ENCODE data around the gene ZNF185. TPM values are rescaled to one million over a fixed set of nuclear protein-coding genes. Genes with fewer than 3 reads are reported as not detected.

Gene ZNF185
- total RNA-seq, 6 experiments from 2014 or later = 1.1 to 2.4 (median 1.4) TPM

DNA sequence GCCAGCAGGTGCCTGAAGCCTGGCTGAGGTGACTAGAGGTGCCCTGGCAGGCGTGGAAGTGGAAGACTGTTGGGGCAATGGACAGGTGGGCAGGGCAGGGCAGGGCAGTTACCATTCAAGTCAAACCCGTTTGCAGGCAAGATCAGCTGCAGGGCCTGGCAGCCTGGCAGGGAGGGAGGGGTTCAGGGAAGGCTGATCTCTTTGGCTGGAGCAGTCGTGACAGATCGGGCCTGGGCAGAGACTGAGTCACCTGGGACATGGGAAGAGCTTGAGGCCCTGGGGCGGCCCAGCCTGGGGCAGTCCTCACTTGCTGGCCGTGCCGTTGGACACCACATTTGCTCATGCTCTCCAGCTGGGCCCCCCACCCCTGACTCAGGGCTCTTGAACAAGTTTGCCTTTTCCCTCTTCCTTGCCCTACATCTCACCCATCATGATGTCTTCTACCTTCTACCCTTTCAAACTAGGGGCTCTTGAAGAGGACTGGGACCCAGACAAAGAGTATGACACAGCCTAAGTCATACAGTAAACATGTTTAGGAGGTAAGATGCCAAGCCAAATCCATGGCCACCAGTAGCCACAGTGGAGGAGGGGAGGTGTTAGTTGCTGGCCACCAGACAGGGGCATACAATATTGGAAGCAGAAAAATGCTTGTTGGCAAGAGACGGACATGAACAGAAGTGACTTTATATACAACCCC is 2.0 kb upstream of the ZNF185 start:
- Mint-ChIP-seq H3K4me1 (ENCODE audit: low read depth) (peaks cover 21% of the 10 kb centered on the region), H3K4me3 (no peak overlapping the region), H3K9me3 (no peaks in the 10 kb centered on the region), H3K27ac (peak overlapping the region; percentile 41), H3K27me3 (ENCODE audit: insufficient read depth) (peaks cover 13% of the 10 kb centered on the region), H3K36me3 (ENCODE audit: low read depth) (no peaks in the 10 kb centered on the region)
- no peak for TF ChIP-seq CTCF (IDR thresholded peaks at IDR 0.05)
- DNase-seq = no peak

- H3K4me3 Mint-ChIP-seq = peak overlapping the region; percentile 12; the same call in 1 of the 2 replicates
- peak overlapping the region; percentile 41 for H3K27ac Mint-ChIP-seq
- no peaks in the 10 kb centered on the region for H3K9me3 Mint-ChIP-seq
- DNase-seq = peak; percentile 16
- H3K4me1 Mint-ChIP-seq (ENCODE audit: low read depth) = peaks cover 21% of the 10 kb centered on the region
- no peaks in the 10 kb centered on the region for H3K36me3 Mint-ChIP-seq (ENCODE audit: low read depth)
- H3K27me3 Mint-ChIP-seq (ENCODE audit: insufficient read depth) = peaks cover 10% of the 10 kb centered on the region; the same call in 1 of the 2 replicates
- no peak for TF ChIP-seq CTCF (IDR thresholded peaks at IDR 0.05)
Observed at GRCh38 chrX:152896450-152896849, 1.4 kb upstream of the ZNF185 start.

GRCh38 chrX:152898442-152898841 is 575 bp downstream of the ZNF185 start:
- no peak for TF ChIP-seq CTCF (IDR thresholded peaks at IDR 0.05)
- H3K4me3 Mint-ChIP-seq = no peak overlapping the region
- no peaks in the 10 kb centered on the region for H3K9me3 Mint-ChIP-seq
- no peak for DNase-seq
- peaks cover 1% of the 10 kb centered on the region; the same call in 1 of the 2 replicates for H3K27me3 Mint-ChIP-seq (ENCODE audit: insufficient read depth)
- H3K36me3 Mint-ChIP-seq (ENCODE audit: low read depth) = no peaks in the 10 kb centered on the region
- no peak overlapping the region for H3K27ac Mint-ChIP-seq
- peaks cover 21% of the 10 kb centered on the region for H3K4me1 Mint-ChIP-seq (ENCODE audit: low read depth)

DNA sequence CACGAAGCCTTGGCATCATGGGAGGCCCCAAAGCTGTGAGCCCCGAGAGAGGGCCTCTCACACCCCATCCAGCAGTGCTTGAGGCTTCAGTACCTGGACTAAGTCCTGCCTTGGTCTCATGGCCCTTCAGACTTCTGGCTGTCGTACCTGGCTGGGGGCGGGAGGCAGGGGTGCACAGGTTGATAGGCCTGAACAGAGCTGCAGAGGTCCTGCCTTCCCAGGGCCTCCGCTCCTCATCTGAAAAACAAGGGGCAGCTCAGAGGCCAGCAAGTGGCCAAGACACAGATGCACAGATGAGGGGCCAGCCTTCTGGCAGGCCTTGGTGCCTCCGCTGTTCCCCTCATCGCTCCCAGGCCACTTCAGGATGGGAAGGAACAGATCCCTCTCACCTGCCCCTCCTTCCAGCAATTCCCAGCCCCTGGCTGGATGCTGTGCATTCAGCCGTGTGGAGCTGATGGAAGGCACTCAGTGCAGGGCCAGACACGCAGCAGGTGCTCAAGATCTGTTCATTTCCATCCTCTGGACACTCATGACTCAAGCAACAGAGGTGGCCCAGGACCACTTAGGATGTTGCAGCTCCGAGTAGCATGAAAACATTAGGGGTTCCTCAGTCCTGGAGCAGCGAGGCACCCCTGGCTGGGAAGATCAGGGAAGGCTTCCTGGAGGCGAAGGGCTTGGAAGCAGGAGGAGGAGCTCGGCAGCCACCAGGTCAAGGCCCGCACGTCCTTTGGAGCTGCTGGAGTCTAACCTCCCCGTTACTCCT is 1.4 kb downstream of the ZNF185 start:
- Mint-ChIP-seq H3K27me3 (ENCODE audit: insufficient read depth) (peaks cover 1% of the 10 kb centered on the region; the same call in 1 of the 2 replicates), H3K36me3 (ENCODE audit: low read depth) (no peaks in the 10 kb centered on the region), H3K4me1 (ENCODE audit: low read depth) (peaks cover 21% of the 10 kb centered on the region), H3K4me3 (no peak overlapping the region), H3K9me3 (no peaks in the 10 kb centered on the region), H3K27ac (no peak overlapping the region)
- no peak for DNase-seq
- TF ChIP-seq CTCF (IDR thresholded peaks at IDR 0.05) = no peak

GRCh38 chrX:152899874-152900719 is 2.2 kb downstream of the ZNF185 start:
- H3K4me3 Mint-ChIP-seq = no peak overlapping the region
- peaks cover 21% of the 10 kb centered on the region for H3K4me1 Mint-ChIP-seq (ENCODE audit: low read depth)
- peaks cover 1% of the 10 kb centered on the region; the same call in 1 of the 2 replicates for H3K27me3 Mint-ChIP-seq (ENCODE audit: insufficient read depth)
- no peak for DNase-seq
- no peaks in the 10 kb centered on the region for H3K36me3 Mint-ChIP-seq (ENCODE audit: low read depth)
- H3K27ac Mint-ChIP-seq = no peak overlapping the region
- H3K9me3 Mint-ChIP-seq = no peaks in the 10 kb centered on the region
- no peak for TF ChIP-seq CTCF (IDR thresholded peaks at IDR 0.05)
